PFSK-1 (cell line): ENCODE measurements around the gene PRPH.

ENCODE experiments used
- FOXP2 ChIP-seq: optimal IDR thresholded peaks from 2 replicates; pipeline ENCODE3; 2011; ENCODE audit warnings: borderline replicate concordance, control low read depth, inconsistent platforms; ENCODE audit not compliant: insufficient read depth; ENCODE audit errors: extremely low read length, extremely low read depth
- POLR2AphosphoS5 ChIP-seq: IDR thresholded peaks from 2 replicates; pipeline ENCODE4 v1.6.1; 2012; ENCODE audit warnings: low read depth, mild to moderate bottlenecking, control low read depth, low read length, moderate library complexity
- TAF1 ChIP-seq: IDR thresholded peaks from 2 replicates; pipeline ENCODE4 v1.6.1; 2012; ENCODE audit warnings: low read length, control low read depth, borderline replicate concordance; ENCODE audit not compliant: insufficient read depth

DNA sequence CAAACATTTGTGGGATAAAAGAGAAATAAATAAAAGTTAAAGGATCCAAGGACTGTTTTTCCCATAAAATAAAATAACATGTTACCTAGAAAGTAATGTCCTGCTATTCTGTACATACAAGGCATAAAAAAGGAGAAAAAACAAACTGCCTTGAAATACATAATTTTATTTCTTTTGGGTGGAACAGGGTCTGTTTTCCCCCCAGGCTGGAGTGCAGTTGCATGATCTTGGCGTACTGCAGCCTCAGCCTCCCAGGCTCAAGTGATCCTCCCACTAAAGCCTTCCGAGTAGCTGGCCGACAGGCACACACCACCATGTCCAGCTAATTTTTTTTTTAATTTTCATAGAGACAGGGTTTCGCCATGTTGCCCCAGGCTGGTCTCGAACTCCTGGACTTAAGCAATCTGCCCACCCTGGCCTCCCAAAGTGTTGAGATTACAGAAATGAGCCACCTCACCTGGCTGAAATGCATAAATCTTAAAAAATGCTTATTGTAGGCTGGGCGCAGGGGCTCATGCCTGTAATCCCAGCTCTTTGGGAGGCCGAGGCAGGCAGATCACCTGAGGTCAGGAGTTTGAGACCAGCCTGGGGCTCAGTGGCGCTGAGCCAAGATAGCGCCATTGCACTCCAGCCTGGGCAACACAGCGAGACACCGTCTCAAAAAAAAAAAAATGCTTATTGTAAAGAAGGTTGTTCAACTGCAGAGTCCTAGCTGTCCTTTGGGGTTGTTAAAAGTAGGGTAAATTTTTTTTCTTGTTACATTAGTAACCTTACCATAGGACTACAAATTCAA is 34.2 kb upstream of the PRPH start:
- no peak for TF ChIP-seq POLR2AphosphoS5
- no peak for TF ChIP-seq TAF1
- TF ChIP-seq FOXP2: no peak
